Endothelial cell of umbilical vein (primary cell): ENCODE data around the gene KLF3.

Experiments used
- EZH2 ChIP-seq: IDR thresholded peaks from 2 replicates; pipeline ENCODE4 v1.6.1; 2012; ENCODE audit warnings: borderline replicate concordance, low read depth, mild to moderate bottlenecking, moderate library complexity, low read length, inconsistent platforms; ENCODE audit not compliant: severe bottlenecking
- FOS ChIP-seq: IDR thresholded peaks from 2 replicates; pipeline ENCODE4 v1.6.1; 2011; ENCODE audit warnings: mild to moderate bottlenecking, low read length, moderate library complexity, borderline replicate concordance; ENCODE audit not compliant: insufficient read depth
- POLR2A ChIP-seq: IDR thresholded peaks from 2 replicates; pipeline ENCODE4 v1.6.1; 2012; ENCODE audit warnings: low read depth, mild to moderate bottlenecking, control low read depth, low read length
- POLR2AphosphoS5 ChIP-seq: IDR thresholded peaks from 2 replicates; pipeline ENCODE4 v1.6.1; 2012; ENCODE audit warnings: low read depth, mild to moderate bottlenecking, control low read depth, low read length, moderate library complexity; ENCODE audit not compliant: insufficient read depth
- TF ChIP-seq, protein P1 (sequence below), 2 donors: IDR thresholded peaks; 1 replicate in 1 of 2; 2 replicates in 1 of 2; pipeline ENCODE4 v1.5.1; 2011; ENCODE audit warnings: low read length in 2 of 2, mild to moderate bottlenecking in 2 of 2, moderate library complexity in 2 of 2, control low read depth in 1 of 2, inconsistent platforms in 1 of 2, low read depth in 1 of 2; ENCODE audit not compliant: insufficient read depth in 1 of 2; ENCODE audit errors: extremely low read depth in 1 of 2
- TF ChIP-seq, protein P2 (sequence below): IDR thresholded peaks from 2 replicates; pipeline ENCODE4 v1.6.1; 2011; ENCODE audit not compliant: insufficient read depth, insufficient read length

- TF ChIP-seq EZH2 = no peak
- TF ChIP-seq POLR2AphosphoS5 = no peak
- TF ChIP-seq, protein P1, sequence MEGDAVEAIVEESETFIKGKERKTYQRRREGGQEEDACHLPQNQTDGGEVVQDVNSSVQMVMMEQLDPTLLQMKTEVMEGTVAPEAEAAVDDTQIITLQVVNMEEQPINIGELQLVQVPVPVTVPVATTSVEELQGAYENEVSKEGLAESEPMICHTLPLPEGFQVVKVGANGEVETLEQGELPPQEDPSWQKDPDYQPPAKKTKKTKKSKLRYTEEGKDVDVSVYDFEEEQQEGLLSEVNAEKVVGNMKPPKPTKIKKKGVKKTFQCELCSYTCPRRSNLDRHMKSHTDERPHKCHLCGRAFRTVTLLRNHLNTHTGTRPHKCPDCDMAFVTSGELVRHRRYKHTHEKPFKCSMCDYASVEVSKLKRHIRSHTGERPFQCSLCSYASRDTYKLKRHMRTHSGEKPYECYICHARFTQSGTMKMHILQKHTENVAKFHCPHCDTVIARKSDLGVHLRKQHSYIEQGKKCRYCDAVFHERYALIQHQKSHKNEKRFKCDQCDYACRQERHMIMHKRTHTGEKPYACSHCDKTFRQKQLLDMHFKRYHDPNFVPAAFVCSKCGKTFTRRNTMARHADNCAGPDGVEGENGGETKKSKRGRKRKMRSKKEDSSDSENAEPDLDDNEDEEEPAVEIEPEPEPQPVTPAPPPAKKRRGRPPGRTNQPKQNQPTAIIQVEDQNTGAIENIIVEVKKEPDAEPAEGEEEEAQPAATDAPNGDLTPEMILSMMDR (IDR thresholded peaks at IDR 0.05; ENCODE audit: extremely low read depth in 1 of 2, insufficient read depth in 1 of 2, low read depth in 1 of 2, low read length in 2 of 2) = no peak
- no peak for TF ChIP-seq POLR2A
- TF ChIP-seq, protein P2, sequence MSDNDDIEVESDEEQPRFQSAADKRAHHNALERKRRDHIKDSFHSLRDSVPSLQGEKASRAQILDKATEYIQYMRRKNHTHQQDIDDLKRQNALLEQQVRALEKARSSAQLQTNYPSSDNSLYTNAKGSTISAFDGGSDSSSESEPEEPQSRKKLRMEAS = no peak
- no peak for TF ChIP-seq FOS
Observed at GRCh38 chr4:38724475-38724808, 60.4 kb downstream of the KLF3 start.
